Effector CD4-positive, alpha-beta T cell (primary cell): ENCODE data around the gene SLC26A8. TPM values are rescaled to one million over a fixed set of nuclear protein-coding genes. Genes with fewer than 3 reads are reported as not detected.

Source experiments
- DNase-seq: peaks from one replicate; pipeline ENCODE4 v3.0.0-alpha.2; 2020
- total RNA-seq: gene quantifications from one replicate; lab custom pipeline; 2026; lab: John Stamatoyannopoulos, UW

Gene SLC26A8
- not detected for total RNA-seq

GRCh38 chr6:36023996-36024795, at the start of gene SLC26A8:
TSS of gene SLC26A8 (minus strand) at chr6:36024641. CDS start at chr6:36019707, 4,934 bp downstream.
- no peak for DNase-seq

GRCh38 chr6:36073587-36073986, 49.1 kb upstream of the SLC26A8 start:
- DNase-seq, result no peak

- DNase-seq, result no peak
These were observed 48.2 kb upstream of the SLC26A8 start for GRCh38 chr6:36072681-36073080.

GRCh38 chr6:36071714-36072113, 47.3 kb upstream of the SLC26A8 start:
- DNase-seq, result no peak

GRCh38 chr6:36071281-36071680, 46.8 kb upstream of the SLC26A8 start:
- no peak for DNase-seq

GRCh38 chr6:36070252-36070651, 45.8 kb upstream of the SLC26A8 start:
- no peak for DNase-seq

GRCh38 chr6:36069573-36069972, 45.1 kb upstream of the SLC26A8 start:
- no peak for DNase-seq

GRCh38 chr6:36068586-36068985, 44.1 kb upstream of the SLC26A8 start:
- no peak for DNase-seq

GRCh38 chr6:36068012-36068392, 43.6 kb upstream of the SLC26A8 start:
- no peak for DNase-seq

GRCh38 chr6:36067374-36068011, 43.1 kb upstream of the SLC26A8 start:
- no peak for DNase-seq

GRCh38 chr6:36066817-36067216, 42.4 kb upstream of the SLC26A8 start:
- DNase-seq, result no peak

- no peak for DNase-seq
These were observed 41.5 kb upstream of the SLC26A8 start for GRCh38 chr6:36065916-36066315.

GRCh38 chr6:36064770-36065396, 40.4 kb upstream of the SLC26A8 start:
- no peak for DNase-seq

GRCh38 chr6:36063318-36064060, 39.0 kb upstream of the SLC26A8 start:
- no peak for DNase-seq

GRCh38 chr6:36062247-36062646, 37.8 kb upstream of the SLC26A8 start:
- no peak for DNase-seq

GRCh38 chr6:36061236-36061635, 36.8 kb upstream of the SLC26A8 start:
- DNase-seq, result no peak

GRCh38 chr6:36056178-36056577, 31.7 kb upstream of the SLC26A8 start:
- no peak for DNase-seq

- no peak for DNase-seq
These were observed 30.5 kb upstream of the SLC26A8 start for GRCh38 chr6:36054956-36055355.

GRCh38 chr6:36054415-36054814, 30.0 kb upstream of the SLC26A8 start:
- DNase-seq, result no peak

GRCh38 chr6:36053878-36054277, 29.4 kb upstream of the SLC26A8 start:
- no peak for DNase-seq

GRCh38 chr6:36052097-36052496, 27.7 kb upstream of the SLC26A8 start:
- no peak for DNase-seq

- no peak for DNase-seq
These were observed 26.7 kb upstream of the SLC26A8 start for GRCh38 chr6:36050947-36051710.
